HG03442 (cell line): ENCODE results near the gene ZSWIM6.

Source experiments
- ATAC-seq: cut with Tn5 transposase; IDR thresholded peaks from one replicate; pipeline ENCODE4 v1.9.1; 2021; ENCODE audit warnings: mild to moderate bottlenecking, moderate library complexity; ENCODE audit not compliant: unreplicated experiment

Gene ZSWIM6

DNA sequence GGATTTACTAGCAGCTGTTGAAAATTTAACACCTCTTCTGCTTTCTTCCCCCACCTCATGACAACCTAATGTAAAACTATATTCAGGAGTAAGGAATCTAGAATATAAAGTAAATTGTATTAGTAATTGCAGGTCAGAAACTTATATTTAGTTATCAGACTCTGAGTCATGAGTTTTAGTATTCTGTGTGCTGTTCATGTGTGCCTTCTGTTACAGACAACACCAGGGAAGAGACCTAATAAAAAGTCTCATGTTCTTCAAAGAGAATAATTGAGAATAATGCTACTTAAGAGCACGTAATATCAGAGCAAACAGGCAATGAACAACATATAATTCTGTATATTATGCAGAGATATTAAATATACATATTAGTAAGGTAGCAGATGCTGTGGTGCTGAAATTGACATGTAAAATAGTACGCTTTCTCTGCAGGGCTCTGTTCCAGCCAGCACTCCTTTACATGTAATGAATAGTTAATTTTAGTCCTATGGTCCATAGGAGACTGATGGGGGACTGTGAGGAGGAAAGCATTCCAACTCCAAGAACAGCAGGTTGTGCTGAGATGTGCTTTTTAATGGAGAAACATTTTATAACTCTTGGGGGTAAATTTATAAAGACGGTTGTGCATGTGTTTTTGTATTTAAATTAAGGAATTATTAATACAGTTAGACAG, 106.4 kb downstream of the ZSWIM6 start:
- ATAC-seq: no peak

DNA sequence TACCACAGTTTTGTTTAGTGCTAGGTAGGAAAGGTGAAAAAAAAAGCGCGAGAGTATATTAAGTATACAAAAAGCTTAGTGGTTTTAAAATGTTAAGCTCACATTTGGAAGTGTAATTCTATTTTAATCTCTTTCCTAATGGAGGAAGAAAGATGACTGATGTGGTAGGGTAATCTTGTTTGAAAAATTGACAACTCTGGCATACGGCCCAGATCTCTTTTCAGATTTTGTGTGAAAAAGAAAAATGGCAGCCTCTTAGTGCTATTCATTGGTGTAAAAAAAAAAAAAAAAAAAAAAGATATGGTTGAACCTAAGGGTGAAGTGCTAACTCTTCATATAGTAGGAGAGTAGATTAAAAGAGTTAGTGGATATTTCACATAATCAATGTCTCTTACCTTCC, 108.0 kb downstream of the ZSWIM6 start:
- no peak for ATAC-seq

DNA sequence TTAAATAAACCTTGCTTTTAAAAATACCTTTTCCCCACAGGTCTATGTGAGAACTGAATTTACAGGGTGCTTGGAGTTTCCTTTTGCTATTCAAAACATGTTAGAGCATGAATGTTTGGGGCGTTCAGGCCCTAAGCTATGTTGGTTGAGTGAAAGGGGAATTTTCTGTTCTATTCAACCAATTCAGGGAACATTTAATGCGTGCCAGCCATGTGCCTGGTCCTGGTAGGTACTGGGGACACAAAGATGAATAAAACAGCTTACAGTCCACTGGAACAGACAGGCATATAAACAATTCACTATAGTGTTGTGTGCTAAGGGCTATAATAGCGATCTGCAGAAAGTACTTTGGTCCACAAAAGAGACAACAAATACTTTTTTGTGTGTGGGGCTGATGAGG, 108.5 kb downstream of the ZSWIM6 start:
- ATAC-seq: no peak

DNA sequence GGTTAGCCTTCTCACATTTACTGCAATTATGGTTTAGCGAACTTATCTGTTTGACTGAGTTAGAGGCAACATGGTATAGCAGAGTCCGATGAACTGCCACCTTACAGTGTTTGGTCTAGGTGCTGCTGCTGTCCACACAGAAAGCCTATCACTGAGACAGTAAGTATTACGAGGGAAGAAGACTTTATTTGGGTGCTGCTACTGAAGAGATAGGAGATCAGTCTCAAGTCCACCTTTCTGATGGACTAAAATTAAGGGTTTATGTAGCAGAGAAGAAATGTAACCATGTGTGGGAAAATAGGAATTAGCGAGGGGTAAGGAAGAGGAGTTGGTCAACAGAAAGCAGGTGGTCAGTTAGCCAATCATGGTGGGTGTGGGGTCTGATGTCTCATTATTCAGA, 109.7 kb downstream of the ZSWIM6 start:
- no peak for ATAC-seq

DNA sequence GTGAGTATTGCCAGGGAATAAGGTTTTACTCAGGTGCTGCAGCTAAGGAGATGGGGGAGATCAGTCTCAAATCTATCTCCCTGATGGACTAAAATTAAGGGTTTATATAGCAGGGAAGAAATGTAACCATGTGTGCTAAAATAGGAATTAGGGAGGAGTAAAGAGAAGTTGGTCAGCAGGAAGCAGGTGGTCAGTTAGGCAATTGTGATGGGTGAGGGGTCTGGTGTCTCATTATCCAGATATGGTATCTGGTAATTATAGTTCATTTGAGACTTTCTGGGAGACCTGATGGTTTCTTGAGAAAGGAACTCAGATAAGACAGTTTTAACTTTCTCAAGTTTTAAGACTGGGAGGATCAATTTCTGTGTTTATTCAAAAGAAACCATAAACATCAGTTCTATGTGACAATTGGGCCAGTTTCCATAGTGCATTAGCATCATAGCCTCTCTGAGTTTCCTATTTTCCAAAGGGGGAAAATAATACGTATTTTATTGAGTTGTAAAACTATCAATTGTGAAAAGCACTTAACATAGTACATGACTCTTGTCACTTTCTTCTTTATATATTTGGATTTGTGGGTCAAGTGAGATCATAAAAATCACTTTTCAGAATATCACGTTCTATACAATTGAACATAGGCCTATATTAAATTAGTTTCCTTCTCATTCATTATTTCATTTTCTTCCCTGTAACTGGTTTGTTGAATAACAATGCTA, 115.9 kb downstream of the ZSWIM6 start:
- no peak for ATAC-seq

DNA sequence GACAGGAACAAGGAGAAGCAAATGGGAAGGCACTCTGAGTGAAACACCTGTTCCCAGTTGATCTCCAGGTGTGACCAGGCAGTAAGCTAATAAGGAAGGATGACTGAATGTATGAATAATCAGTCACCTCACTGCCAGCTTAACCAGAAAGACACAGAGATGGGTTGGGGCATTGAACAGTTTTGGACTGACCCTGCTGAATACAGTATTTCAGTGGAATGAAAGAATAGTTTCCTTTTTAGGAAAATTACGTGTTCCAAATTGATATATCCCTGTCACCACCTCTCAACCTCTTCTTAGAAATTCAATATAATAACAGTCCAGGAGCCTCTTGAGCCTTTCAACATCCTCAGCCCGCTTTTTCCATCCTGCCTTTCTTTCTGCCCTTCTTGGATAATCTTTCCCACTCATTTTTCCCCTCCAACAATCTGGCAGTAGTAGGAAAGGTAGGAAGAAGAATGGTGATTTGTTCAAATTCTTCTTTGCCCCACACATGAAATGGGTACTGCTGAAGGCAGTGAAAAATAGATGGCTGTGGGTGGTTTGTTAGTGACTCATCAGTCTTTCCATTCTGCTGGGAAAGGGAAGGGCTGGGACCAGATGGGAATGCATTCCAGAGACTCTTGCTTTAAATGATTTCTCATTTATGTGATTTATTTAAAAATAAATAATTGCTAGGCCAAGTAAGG, 117.9 kb downstream of the ZSWIM6 start:
- ATAC-seq: no peak

DNA sequence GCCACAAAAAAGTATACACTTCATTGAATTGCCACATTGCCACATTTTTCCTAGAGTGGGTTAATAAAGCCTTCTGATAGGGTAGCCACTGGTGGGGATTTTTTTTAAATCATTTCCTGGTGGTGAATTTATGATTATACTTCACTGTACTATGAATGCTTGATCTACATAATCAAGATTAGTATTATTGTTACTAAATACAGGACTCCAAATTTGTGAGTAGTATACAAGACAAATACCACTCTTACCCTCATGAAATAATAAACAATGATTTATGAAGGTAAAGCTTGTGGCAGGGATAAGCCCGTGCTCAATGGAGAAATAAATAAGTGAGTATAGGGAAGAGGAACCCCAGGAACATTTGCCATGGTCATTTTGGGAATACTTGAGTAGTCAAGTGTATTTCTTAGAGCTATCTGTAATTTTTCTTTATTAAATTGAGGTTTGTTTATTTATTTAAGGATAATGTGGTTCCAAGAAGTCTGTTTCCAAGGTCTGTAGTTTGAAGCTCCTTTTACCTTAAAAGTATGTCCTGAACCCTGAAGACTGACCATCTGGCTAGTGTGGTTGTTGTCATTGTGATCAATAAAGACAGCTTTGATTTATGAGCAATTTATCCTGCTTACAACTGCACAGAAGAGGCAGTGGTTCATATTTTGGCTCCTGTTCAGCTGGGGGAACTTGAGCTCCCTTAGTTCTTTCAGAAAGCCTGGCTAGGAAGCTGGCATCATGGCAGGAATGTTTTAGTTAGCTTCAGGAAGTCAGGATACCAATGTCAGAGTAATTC, 118.6 kb downstream of the ZSWIM6 start:
- no peak for ATAC-seq

DNA sequence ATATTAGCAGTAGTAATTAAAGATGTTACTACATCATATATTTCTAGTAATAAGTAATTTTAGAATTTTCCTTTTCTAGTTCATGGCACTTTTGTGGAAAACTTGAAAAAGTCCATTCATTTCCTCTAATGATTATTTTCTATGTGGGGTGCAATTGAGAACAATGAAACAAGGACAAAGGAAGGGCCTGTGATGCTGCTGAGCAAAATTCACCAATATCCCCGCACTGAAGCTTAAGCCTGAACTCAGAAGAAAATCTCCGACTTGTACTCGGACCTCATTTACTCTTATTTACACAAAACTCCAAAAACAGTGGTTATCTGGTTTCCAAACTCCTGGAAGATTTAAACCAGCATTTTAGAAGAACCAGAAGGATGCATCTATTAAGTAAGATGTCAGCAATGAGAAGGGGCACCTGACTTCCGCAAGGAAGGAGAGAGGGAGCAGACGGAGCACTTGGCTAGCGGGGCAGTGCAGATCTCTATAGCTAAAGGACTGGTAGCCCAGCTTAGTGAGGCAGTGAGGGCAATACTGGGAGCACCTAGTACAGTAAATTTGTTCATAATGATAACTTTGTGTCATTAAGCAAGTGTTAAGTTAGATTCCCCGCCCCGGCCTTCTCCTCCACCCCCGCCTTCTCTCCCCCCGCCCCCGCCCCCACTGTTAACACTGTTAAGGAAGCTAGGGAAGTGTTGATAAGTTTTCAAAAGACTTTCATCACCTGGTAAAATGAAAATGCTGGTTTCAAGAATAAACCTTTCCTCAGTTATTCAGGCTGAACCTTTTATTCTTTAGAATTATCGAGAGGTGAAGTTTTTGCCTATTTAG, 123.3 kb downstream of the ZSWIM6 start:
- ATAC-seq: no peak

DNA sequence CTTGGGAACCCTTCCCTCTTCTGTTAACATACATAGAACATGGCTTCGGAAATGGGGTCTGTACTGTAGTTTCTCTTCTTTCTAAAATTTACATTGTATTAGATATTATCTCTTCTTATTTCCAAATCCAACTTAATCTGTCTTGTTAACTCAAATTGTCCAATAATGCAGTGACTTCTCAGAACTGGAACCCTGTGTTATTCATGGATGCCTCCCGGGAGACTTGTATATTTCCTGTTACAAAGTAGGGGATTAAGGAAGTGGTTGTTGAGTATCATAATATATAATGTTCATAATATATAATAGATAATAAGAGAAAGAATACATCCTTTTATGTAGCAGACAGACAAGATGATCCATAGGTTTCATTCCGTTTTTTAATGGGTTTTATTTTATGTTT, 128.4 kb downstream of the ZSWIM6 start:
- no peak for ATAC-seq

DNA sequence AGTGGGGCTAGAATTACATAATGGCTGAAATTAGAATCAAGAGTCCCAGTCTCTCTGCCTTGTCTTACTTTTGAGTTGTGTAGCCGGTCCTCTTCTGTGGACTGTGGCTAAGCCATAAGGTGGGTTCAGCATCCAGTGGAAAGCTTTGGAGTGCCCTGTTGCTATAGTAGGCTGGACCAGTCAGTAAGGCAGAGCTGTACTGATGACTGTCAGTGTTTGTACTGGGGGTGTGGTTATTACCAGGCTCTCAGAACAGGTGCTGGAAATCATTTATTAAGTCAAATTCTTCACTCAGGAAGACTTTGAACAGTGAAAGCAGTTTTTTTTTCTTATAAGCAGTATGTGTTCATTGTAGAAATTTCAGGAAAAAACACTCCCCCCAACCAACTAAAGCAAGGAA, 129.4 kb downstream of the ZSWIM6 start:
- ATAC-seq: no peak

DNA sequence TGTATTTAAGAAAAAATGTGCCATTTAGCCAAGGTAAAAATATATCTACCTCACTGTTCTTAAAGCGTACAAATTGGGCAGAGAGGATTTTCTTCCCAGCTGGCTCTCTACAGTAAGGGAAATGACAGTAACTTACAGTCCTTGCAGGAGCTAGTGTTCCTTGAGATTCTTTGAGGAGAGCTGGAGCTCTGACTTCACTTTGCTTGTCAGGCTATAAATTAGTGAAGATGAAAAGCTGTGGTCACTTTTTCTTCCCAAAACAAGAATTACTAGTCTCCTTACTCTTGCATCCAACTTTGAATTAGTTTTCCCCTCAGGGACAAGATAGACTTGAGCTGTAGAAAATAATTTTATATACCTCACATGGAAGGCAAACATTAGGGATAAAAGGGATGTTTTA, 129.9 kb downstream of the ZSWIM6 start:
- no peak for ATAC-seq

DNA sequence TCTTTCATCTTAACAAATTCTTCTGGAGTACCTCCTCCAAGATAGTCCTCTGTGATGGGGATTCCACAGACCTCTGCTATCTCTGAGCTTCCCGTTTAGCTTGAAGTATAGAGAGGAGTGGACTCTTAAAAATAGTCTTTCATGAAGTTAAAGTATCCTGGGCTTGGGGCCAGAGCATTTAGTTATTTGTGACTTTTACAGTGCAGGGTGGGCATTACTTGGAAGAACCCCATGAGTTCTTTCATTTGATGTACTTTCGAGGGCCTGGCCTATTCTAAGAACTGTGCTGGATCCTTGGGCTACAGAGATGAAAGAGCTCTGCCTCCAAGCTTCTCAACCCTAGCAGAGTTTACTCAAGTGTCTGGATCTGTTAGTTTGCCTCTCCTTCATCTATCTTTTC, 131.5 kb downstream of the ZSWIM6 start:
- ATAC-seq: no peak

DNA sequence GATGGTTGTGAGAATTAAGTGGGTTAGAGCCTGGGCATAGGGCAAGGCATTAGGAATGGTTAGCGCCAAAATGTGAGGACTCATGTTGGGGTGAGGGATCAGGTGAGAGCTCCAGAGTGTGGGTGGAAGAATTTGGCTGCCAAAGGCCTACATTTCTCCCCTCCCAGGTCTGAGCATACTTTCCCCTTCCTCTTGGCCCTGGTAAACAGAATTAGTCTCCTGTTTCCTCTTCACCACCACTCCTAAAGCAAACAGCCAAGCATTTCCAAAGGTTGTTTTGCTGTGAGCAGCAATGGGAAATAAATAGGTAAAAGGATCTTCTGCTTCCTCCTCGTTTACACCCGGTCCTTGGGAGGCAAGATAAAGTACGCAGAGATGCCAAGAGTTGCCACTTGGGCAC, 132.5 kb downstream of the ZSWIM6 start:
- no peak for ATAC-seq

DNA sequence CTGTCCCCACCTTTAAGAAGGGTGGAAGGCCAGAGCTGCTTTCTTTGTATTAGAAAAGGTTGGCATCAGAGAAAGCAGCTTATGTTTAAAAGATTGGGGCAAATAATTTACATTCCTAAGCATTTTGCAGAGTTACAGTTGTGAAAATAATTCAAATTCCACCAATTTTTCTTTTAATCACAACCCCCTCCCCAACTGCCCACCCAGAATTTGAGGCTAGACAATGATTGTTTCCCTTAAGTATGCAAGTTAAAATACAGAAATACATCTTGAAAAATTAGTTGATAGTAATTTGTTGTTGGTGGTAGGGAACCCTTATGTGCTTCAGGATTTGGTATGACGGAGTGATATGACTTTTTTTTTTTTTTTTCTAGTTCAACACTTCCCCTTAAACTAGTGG, 133.0 kb downstream of the ZSWIM6 start:
- no peak for ATAC-seq

DNA sequence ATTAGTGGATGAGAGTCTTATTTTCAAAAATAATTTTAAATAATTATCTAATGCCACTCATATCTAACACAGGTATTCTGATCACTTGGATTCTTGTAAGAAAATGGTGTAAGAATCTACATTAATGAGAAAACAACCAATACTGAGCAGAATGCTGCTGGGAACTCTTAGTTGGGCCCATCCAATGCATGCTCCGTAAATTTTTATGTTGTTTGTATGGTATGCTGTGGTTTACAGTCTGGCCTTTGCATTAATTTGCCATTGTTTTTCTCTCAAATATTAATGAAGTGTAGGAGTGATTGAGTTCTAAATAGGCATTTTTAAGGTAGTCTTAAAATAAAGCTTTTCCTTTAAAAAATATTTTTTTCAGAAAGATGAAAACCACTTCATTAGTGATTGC, 133.4 kb downstream of the ZSWIM6 start:
- no peak for ATAC-seq

DNA sequence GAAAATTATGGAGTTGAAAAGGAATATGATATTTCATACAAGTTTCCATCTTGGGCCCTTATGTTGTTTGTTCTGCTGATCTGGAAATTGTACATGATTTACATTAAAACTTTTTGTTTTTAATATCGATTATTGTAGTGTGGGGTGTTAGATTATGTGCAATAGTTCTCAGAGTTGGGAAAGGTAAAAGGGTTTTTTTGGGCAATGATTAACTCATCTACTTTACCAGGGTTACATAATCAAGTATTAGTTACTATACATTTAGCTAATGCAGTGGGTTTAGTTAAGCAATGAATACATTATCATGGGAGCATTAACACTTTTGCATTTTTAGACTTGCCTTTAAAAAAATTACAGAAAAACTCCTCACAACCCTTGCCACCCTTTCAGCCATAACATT, 134.0 kb downstream of the ZSWIM6 start:
- no peak for ATAC-seq

DNA sequence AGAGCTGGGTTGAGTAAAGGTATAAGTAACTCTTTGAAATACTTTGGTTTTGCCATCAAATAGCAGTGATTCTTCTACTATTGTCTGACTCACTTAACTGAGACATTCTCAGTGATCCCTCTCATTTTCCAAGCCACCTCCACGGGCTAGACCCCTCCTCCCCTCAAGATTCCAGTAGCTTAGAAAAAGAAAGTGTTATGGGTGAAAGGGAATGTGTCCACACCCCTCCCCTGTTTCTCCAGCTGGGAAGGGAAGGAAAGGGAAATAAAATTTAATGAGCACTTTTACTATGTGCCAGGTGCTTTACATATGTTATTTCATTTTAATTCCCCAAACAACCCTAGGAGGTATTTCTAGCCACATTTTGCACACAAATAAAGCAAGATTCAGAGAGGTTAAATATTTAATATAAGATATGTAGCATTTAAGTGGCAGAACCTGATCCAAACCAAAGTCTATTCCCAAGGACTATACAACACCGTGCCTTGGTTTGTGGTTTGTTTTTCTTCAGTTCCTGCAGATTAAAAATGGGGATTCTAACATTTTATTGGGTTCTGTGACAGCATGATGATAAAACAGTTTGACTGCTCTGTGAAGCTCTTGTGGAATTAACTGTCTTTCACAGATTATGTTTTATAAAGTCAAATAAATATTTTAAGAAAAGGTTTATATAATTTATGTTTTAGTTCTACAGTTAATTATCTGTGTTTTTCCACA, 135.9 kb downstream of the ZSWIM6 start:
- ATAC-seq: no peak

DNA sequence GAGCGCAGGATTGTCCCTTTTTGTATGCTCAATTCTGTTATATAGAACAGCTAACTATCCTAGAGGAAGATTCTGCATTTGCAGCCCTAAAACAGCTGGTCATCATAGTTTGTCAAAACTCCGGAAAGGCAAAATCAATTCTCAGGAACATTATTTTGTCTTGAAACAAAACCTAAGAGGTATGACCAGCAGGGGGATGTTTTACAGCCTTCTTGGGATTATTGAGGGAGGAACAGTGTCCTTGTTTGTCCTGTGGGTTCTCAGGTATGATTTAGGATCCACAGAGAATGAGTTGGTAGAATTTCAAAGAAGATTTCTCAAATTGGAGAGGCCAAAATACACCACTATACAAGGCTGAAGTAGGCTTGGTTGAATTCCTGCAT, 136.4 kb downstream of the ZSWIM6 start:
- no peak for ATAC-seq

DNA sequence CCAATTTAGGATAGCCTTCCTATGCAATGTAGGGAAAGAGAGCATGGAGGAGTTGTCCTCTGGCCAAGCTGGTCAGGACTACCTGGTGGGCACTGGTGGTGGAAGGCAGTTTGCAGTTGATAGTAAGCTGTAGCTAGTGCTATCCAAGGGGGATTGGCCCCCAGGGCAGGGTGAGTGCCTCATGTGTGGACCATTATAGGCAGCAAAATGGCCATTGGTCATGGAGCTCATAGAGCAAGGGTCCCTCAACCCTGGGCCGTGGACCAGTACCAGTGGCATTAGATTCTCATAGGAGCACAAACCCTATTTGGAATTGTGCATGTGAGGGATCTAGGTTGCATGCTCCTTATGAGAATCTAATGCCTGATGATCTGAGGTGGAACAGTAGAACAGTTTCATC, 139.3 kb downstream of the ZSWIM6 start:
- ATAC-seq: no peak
